Left forelimb (tissue), 1 donor: Measurements from ENCODE around the gene PLXNB3.
"Not testable (repeated sequence)": the region's sequence is repeated elsewhere in the genome, so short reads cannot be mapped to it uniquely, and the experiment has no call there.

ENCODE experiments used
- DNase-seq: peaks from one replicate; pipeline ENCODE4 v3.0.0-alpha.2; 2018; ENCODE audit warnings: low spot score

Gene PLXNB3

GRCh38 chrX:153763989-153764755, at the start of gene PLXNB3:
Gene PLXNB3, plus strand, starts transcription at chrX:153764249. Its CDS starts 1,287 bp downstream, at chrX:153765536.
- DNase-seq, result peak; percentile 63

DNA sequence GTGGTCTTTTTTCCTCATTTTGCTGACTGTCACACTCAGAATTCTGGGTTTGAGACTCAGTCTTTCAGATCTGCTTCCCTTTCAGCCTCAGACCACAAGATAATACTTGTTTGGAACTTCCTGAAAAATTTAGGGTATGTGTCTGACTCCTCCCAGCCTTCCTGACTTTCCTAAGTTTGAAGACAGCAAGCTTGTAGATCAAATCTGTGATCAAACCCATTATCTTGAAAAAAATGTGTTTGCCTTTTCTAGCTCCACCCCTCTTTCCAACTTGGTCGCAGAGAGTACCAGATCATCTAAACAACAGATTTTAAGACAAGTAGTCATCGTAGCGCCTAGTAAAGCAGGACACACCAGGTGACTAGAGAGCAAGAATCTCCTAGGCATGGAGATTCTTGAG, 49.8 kb upstream of the PLXNB3 start:
- no peak for DNase-seq

DNA sequence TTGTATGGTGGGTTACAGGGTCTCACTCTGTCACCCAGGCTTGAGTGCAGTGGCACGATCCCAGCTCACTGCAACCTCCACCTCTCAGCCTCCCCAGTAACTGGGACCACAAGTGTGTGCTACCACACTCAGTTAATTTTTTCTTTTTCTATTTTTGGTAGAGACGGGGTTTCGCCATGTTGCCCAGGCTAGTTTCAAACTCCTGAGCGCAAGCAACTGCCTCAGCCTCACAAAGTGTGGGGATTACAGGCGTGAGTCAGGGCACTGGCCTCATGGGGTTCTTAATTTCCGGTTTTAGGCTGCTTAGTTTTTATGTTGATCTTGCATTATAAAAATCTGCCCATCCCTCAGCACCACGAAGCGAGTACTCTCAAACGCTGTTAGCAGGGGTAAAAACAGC, 46.6 kb upstream of the PLXNB3 start:
- DNase-seq, result no peak

- no peak for DNase-seq
Observed at GRCh38 chrX:153719238-153719637, 44.8 kb upstream of the PLXNB3 start.

- no peak for DNase-seq
Observed at GRCh38 chrX:153719701-153720100, 44.3 kb upstream of the PLXNB3 start.

DNA sequence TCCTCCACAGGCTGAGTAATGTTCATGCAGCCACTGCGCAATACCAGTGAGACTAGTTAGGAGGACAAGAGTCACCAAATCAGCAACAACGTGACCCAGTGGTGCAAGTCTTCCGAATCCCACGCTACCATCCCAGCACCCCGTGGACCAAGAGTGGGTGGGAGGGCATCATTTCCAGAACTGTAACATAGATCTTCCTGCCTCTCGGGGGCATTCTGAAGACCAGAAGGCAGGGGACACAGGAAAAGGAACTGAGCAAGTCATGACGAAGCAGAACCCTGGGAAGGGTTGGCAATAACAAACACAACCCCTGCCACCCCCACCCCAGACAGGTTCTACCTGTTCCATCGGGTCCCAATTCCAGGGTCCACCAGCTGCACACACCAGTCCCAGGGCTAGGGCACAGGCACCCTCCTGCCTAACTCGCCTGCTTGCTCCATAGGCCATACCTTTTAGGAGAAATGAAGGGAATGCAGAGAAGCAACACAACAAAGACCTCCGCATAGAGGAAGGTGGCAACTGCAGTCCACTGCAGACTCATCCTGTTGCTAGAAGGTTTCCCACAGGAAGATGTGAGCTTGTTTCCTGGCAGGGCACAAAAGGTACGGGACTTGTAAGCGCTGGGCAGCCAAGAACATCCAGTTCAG, 41.2 kb upstream of the PLXNB3 start:
- DNase-seq, result no peak

DNA sequence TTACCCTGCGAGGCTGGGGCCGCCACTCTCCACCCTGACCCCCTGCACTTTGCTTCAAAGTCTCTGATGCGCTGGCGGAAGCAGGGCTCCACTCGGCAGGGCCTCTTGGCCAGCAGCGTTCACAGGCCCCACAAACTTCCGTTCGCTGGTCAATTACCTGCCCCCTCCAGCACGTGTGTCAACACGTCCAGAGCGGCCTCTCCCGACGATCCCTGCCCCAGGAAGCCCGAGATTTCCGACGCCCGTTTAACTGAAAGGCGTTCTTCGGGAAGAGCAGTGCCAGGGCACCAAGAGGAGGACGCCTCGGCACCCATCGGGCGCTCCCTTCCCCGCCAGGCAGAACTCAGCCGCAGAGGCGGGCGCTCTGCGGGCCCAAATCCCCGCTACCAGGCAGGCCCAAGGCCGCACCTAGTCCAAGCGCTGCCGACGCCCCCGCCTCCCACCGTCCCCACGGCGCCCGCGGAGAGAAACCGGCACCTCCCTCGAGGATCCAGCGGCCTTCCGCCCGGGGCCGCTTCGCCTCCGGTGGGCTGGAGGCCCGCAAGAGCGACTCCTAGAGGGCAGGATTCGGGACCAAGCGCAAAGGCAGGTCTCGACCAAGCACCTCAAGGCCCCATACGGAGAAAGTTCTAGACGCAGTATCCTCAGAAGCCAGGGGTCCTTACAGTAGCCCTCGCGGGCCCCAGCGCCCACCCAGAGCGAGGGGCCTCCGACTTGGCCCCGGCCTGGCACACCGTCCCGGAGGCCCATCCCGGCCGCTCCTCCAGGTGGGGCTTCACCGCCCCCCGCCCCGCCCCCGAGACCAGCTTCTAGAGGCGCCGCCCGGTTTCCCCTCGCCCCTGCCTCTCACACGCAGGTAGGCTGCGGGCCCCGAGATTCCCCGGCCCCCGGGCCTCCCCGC, 40.4 kb upstream of the PLXNB3 start:
- DNase-seq, result no peak

- peak; percentile 92 for DNase-seq
Observed at GRCh38 chrX:153724252-153725038, 39.6 kb upstream of the PLXNB3 start, which contains the start of the genes ABCD1 and BCAP31. Gene ABCD1, plus strand, starts transcription at chrX:153724856. Its CDS starts 411 bp downstream, at chrX:153725267. Gene BCAP31, minus strand, starts transcription at chrX:153724387. Its CDS starts 1,143 bp downstream, at chrX:153723244.

- no peak for DNase-seq
Observed at GRCh38 chrX:153725039-153725831, 38.8 kb upstream of the PLXNB3 start.

- no peak for DNase-seq
Observed at GRCh38 chrX:153725832-153726285, 38.2 kb upstream of the PLXNB3 start.

DNA sequence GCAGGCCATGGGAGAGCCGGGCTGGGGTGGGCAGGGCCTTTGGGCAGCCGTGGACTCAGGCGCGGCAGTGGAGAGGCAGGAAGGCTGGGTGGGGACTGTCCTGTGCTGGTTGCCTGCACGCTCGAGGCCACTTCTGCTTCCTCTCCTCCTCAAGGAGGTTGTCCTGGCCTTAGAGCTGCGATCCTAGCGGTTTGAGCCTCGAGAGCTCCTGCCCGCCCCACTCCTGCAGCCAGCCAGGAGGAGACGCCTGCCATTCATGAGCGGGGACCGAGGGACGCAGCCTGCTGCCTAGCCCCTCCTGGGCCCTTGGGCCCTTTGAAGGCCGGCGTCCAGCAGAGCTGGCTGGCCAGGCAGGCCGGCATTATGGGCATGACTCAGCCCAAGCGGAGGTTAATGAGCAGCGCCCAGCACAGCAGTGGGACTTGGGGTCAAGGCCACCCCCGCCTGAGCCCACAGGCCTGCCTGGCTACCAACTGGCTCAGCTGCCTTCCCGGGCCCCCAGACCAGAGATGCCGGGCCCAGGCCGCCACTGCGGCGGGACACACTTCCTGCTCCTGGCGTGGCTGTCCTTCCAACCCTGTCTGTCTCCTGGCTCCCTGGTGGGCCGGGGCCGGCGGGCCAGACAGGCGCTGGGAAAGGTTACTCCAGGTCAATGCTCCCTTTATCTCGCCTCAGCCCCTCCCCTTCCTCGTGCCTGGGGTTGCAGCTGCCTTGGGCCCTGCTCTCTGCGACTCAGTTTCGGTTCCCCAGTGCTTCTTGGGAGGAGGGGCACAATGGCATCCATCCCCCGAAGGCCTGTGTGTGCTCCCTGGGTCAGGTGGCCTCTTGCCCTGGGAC, 37.5 kb upstream of the PLXNB3 start:
- peak; percentile 70 for DNase-seq

GRCh38 chrX:153727123-153727931, 36.7 kb upstream of the PLXNB3 start:
- no peak for DNase-seq

DNA sequence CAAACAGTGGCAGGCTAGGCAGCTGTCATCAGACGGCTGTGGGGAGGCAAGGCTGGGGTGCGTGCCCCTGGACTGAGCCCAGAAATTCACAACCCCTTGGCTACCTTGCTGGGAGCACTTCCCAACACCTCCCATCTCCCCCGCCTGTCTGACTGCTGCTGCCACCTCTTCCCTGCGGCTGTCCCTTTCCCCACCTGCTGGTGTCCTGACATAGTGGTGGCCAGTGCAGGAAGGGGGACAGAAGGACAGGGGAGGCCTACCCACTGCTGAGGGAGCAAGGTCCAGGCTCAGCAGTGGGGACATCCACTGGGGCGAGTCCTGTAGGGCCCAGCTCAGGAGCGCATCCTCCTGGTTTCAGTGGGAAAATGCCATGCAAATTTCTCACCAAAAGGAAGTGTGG, 36.0 kb upstream of the PLXNB3 start:
- DNase-seq, result no peak

GRCh38 chrX:153728951-153729631, 35.0 kb upstream of the PLXNB3 start:
- DNase-seq, result no peak

GRCh38 chrX:153730115-153730514, 33.9 kb upstream of the PLXNB3 start:
- not testable (repeated sequence) for DNase-seq

- no peak for DNase-seq
Observed at GRCh38 chrX:153731117-153731844, 32.8 kb upstream of the PLXNB3 start.

DNA sequence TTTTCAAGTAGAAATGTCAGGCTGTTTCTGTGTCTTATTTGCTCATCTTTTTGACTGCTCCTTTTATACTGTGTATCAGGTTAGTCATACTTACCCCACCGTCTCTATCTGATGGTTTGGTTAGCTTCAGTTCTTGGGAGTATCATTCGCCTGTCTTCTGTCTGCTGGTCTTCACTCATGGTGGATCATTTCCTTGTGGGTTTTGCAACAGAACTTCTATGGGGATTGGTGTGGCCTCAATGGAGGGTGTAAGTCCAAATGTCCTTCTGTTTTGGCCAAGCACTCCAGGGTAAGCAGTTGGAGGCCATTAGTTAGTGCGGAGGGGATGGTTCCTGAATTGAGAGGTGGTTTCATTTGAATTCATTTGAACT, 32.2 kb upstream of the PLXNB3 start:
- no peak for DNase-seq

- no peak for DNase-seq
Observed at GRCh38 chrX:153732401-153732800, 31.6 kb upstream of the PLXNB3 start.
